NCI-H510A (cell line): ENCODE data around the gene PHC2.

Experiments used
- DNase-seq: peaks from one replicate; lab custom pipeline; 2025; lab: John Stamatoyannopoulos, UW

PHC2 gene

GRCh38 chr1:33369764-33370163 lies 61.1 kb downstream of the PHC2 start:
- DNase-seq = no peak

GRCh38 chr1:33369081-33369480 lies 61.8 kb downstream of the PHC2 start:
- DNase-seq = no peak

GRCh38 chr1:33368431-33368830 lies 62.5 kb downstream of the PHC2 start:
- no peak for DNase-seq

GRCh38 chr1:33367485-33368405 lies 63.1 kb downstream of the PHC2 start:
- peak; percentile 66 for DNase-seq

- peak; percentile 42 for DNase-seq
These were observed 64.0 kb downstream of the PHC2 start for GRCh38 chr1:33366762-33367484.

- DNase-seq = no peak
These were observed 65.3 kb downstream of the PHC2 start for GRCh38 chr1:33365560-33365997.

GRCh38 chr1:33364565-33364918 lies 66.4 kb downstream of the PHC2 start:
- peak; percentile 44 for DNase-seq

GRCh38 chr1:33363470-33363861 lies 67.4 kb downstream of the PHC2 start:
- DNase-seq = no peak

GRCh38 chr1:33363021-33363420 lies 67.9 kb downstream of the PHC2 start:
- no peak for DNase-seq

GRCh38 chr1:33361532-33362235 lies 69.2 kb downstream of the PHC2 start:
- DNase-seq = no peak

GRCh38 chr1:33360367-33360766 lies 70.5 kb downstream of the PHC2 start:
- DNase-seq = no peak

GRCh38 chr1:33359931-33360330 lies 71.0 kb downstream of the PHC2 start:
- DNase-seq = no peak

GRCh38 chr1:33358795-33359503 lies 71.9 kb downstream of the PHC2 start:
- no peak for DNase-seq

GRCh38 chr1:33358114-33358794 lies 72.6 kb downstream of the PHC2 start:
- no peak for DNase-seq

GRCh38 chr1:33357099-33357498 lies 73.8 kb downstream of the PHC2 start:
- DNase-seq = no peak

GRCh38 chr1:33354707-33355316 lies 76.1 kb downstream of the PHC2 start:
- DNase-seq = no peak

- no peak for DNase-seq
These were observed 77.4 kb downstream of the PHC2 start for GRCh38 chr1:33353531-33353930.

- DNase-seq = no peak
These were observed 79.6 kb downstream of the PHC2 start for GRCh38 chr1:33351281-33351660.

- DNase-seq = no peak
These were observed 80.1 kb downstream of the PHC2 start for GRCh38 chr1:33350611-33351280.
